Lower leg skin (tissue), 3 donors: ENCODE measurements around the gene EEFSEC.

ENCODE experiments used
- CTCF ChIP-seq, 3 donors: fragments of 450-650 bp; IDR thresholded peaks; one replicate each; pipeline ENCODE4 v1.5.1; 2016; ENCODE audit warnings: antibody characterized with exemption in 3 of 3, mild to moderate bottlenecking in 3 of 3, moderate library complexity in 2 of 3
- POLR2A ChIP-seq, 2 donors: fragments of 450-650 bp; IDR thresholded peaks; one replicate each; pipeline ENCODE4 v1.6.1; 2016 to 2017; ENCODE audit warnings: antibody characterized with exemption in 2 of 2, mild to moderate bottlenecking in 1 of 2, moderate library complexity in 1 of 2

GRCh38 chr3:128358156-128358895 lies 205.0 kb downstream of the EEFSEC start:
- TF ChIP-seq CTCF (IDR thresholded peaks at IDR 0.05): no peak
- no peak for TF ChIP-seq POLR2A (IDR thresholded peaks at IDR 0.05)
